ENCODE data around the gene PPARG. TPM values are rescaled to one million over a fixed set of nuclear protein-coding genes. Genes with fewer than 3 reads are reported as not detected.

Gene PPARG
- total and polyA plus RNA-seq, 2 of the 13 experiments (the other 11 are each of a cell fraction or from before 2014, with no cell fraction given): 13.9 to 58.3 TPM

- ATAC-seq: no peak
- no peak overlapping the region for H2AFZ ChIP-seq (ENCODE audit: low read length)
- no peak overlapping the region for H3K4me3 ChIP-seq (replicated peaks in 1 of 3; ENCODE audit: insufficient read depth in 1 of 3, low read depth in 2 of 3, low read length in 3 of 3)
- H3K9ac ChIP-seq (ENCODE audit: insufficient read depth, low read depth, low read length): no peak overlapping the region
- H4K20me1 ChIP-seq (ENCODE audit: insufficient read depth, low read length): no peaks in the 10 kb centered on the region
- BruUV-seq (replicated peaks): no TSS peak
- peaks cover 10% of the 10 kb centered on the region for H3K79me2 ChIP-seq (ENCODE audit: insufficient read depth, low read length)
- in situ Hi-C loops (cut with HindIII; ENCODE audit: extremely low pct_ligation_motif_present, low pct_unique_long_range_greater_than_20kb) (no loop called here), intact Hi-C loops (cut with micrococcal nuclease; ENCODE audit: unreplicated experiment) (no loop called here)
- ChIA-PET CTCF (ENCODE audit: low intra/inter-chr PET ratio, low total read pairs) (no interaction called here), POLR2A (no interaction called here)
- no peaks in the 10 kb centered on the region for H3K4me1 ChIP-seq (ENCODE audit: insufficient read depth, low read length)
- no peak for TF ChIP-seq JUN (CRISPR knock-in tag; IDR thresholded peaks at IDR 0.05)
- no peak for TF ChIP-seq AKAP8 (CRISPR knock-in tag; IDR thresholded peaks at IDR 0.05)
- TF ChIP-seq ZSCAN20 (CRISPR knock-in tag; IDR thresholded peaks at IDR 0.05; ENCODE audit: borderline replicate concordance): no peak
- no peaks in the 10 kb centered on the region; a peak in 1 of 5 replicates for H3K36me3 ChIP-seq (replicated peaks in 1 of 2; ENCODE audit: control insufficient read depth in 1 of 2, insufficient read depth in 2 of 2, low read length in 2 of 2)
- no peak for FAIRE-seq
- no peak for DNase-seq (ENCODE audit: low spot score)
- H3K27ac ChIP-seq (ENCODE audit: extremely low read length, insufficient read depth, low read length): no peak overlapping the region
- H3K27me3 ChIP-seq (ENCODE audit: control insufficient read depth in 1 of 2, insufficient read depth in 2 of 2, low read length in 2 of 2): no peaks in the 10 kb centered on the region
- no peak overlapping the region for H3K4me2 ChIP-seq (ENCODE audit: low read depth, low read length)
- no peaks in the 10 kb centered on the region for H3K9me3 ChIP-seq (ENCODE audit: low read length)
- 96% methylated on average over 3 of the region's 3 CpGs for WGBS (ENCODE audit: low lambda C conversion rate)
Observed at GRCh38 chr3:12336099-12336498, 47.2 kb downstream of the PPARG start.

- intact Hi-C loops (cut with micrococcal nuclease; ENCODE audit: unreplicated experiment) (no loop called here), in situ Hi-C loops (cut with HindIII; ENCODE audit: extremely low pct_ligation_motif_present, low pct_unique_long_range_greater_than_20kb) (no loop called here)
- no TSS peak for BruUV-seq (replicated peaks)
- no peak for DNase-seq (ENCODE audit: low spot score)
- ChIA-PET CTCF (ENCODE audit: low intra/inter-chr PET ratio, low total read pairs) (no interaction called here), POLR2A (no interaction called here)
- H4K20me1 ChIP-seq (ENCODE audit: insufficient read depth, low read length): no peaks in the 10 kb centered on the region
- TF ChIP-seq ARNT (IDR thresholded peaks at IDR 0.05) (no peak), PAX8 (CRISPR knock-in tag; IDR thresholded peaks at IDR 0.05; ENCODE audit: borderline replicate concordance) (no peak), PLRG1 (conservative IDR thresholded peaks at IDR 0.05) (no peak), ZNF644 (CRISPR knock-in tag; IDR thresholded peaks at IDR 0.05; ENCODE audit: low read depth) (no peak), PAF1 (CRISPR knock-in tag; IDR thresholded peaks at IDR 0.05) (no peak), PRPF4 (IDR thresholded peaks at IDR 0.05; ENCODE audit: low read depth, low read length, poor library complexity, severe bottlenecking) (no peak), HOXA3 (CRISPR knock-in tag; IDR thresholded peaks at IDR 0.05) (no peak), PHF5A (CRISPR knock-in tag; IDR thresholded peaks at IDR 0.05; ENCODE audit: low read depth, unreplicated experiment) (no peak), ZSCAN22 (CRISPR knock-in tag; IDR thresholded peaks at IDR 0.05) (no peak), NFKB2 (CRISPR knock-in tag; IDR thresholded peaks at IDR 0.05; ENCODE audit: borderline replicate concordance) (no peak), ZNF296 (CRISPR knock-in tag; conservative IDR thresholded peaks at IDR 0.05) (no peak), SIN3A (IDR thresholded peaks at IDR 0.05; ENCODE audit: borderline replicate concordance, low read depth, low read length) (no peak), ZNF354B (CRISPR knock-in tag; IDR thresholded peaks at IDR 0.05) (no peak)
- TF ChIP-seq, protein P1, sequence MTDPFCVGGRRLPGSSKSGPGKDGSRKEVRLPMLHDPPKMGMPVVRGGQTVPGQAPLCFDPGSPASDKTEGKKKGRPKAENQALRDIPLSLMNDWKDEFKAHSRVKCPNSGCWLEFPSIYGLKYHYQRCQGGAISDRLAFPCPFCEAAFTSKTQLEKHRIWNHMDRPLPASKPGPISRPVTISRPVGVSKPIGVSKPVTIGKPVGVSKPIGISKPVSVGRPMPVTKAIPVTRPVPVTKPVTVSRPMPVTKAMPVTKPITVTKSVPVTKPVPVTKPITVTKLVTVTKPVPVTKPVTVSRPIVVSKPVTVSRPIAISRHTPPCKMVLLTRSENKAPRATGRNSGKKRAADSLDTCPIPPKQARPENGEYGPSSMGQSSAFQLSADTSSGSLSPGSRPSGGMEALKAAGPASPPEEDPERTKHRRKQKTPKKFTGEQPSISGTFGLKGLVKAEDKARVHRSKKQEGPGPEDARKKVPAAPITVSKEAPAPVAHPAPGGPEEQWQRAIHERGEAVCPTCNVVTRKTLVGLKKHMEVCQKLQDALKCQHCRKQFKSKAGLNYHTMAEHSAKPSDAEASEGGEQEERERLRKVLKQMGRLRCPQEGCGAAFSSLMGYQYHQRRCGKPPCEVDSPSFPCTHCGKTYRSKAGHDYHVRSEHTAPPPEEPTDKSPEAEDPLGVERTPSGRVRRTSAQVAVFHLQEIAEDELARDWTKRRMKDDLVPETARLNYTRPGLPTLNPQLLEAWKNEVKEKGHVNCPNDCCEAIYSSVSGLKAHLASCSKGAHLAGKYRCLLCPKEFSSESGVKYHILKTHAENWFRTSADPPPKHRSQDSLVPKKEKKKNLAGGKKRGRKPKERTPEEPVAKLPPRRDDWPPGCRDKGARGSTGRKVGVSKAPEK (CRISPR knock-in tag; IDR thresholded peaks at IDR 0.05; ENCODE audit: borderline replicate concordance): no peak
- no peak overlapping the region for H3K9ac ChIP-seq (ENCODE audit: insufficient read depth, low read depth, low read length)
- no peak overlapping the region for H3K4me3 ChIP-seq (replicated peaks in 1 of 3; ENCODE audit: insufficient read depth in 1 of 3, low read depth in 2 of 3, low read length in 3 of 3)
- no peaks in the 10 kb centered on the region for H3K27me3 ChIP-seq (ENCODE audit: control insufficient read depth in 1 of 2, insufficient read depth in 2 of 2, low read length in 2 of 2)
- FAIRE-seq: no peak
- WGBS (ENCODE audit: low lambda C conversion rate): 95% methylated on average over 5 of the region's 5 CpGs
- no peak overlapping the region for H3K4me2 ChIP-seq (ENCODE audit: low read depth, low read length)
- no peak overlapping the region for H2AFZ ChIP-seq (ENCODE audit: low read length)
- ATAC-seq: no peak
- H3K27ac ChIP-seq (ENCODE audit: extremely low read length, insufficient read depth, low read length): no peak overlapping the region
- no peaks in the 10 kb centered on the region for H3K4me1 ChIP-seq (ENCODE audit: insufficient read depth, low read length)
- H3K9me3 ChIP-seq (ENCODE audit: low read length): no peaks in the 10 kb centered on the region
- H3K36me3 ChIP-seq (replicated peaks in 1 of 2; ENCODE audit: control insufficient read depth in 1 of 2, insufficient read depth in 2 of 2, low read length in 2 of 2): no peaks in the 10 kb centered on the region; a peak in 1 of 5 replicates
- peaks cover 3% of the 10 kb centered on the region for H3K79me2 ChIP-seq (ENCODE audit: insufficient read depth, low read length)
Observed at GRCh38 chr3:12338595-12339546, 50.0 kb downstream of the PPARG start.

All from HepG2 (cell line).